Mesothelial cell of epicardium (in vitro differentiated cells): ENCODE measurements around the gene OLIG2. TPM values are rescaled to one million over a fixed set of nuclear protein-coding genes. Genes with fewer than 3 reads are reported as not detected.

Source experiments
- DNase-seq, 2 experiments: peaks; one replicate each; pipeline ENCODE4 v3.0.0; 2021; ENCODE audit warnings: low spot score in 2 of 2; ENCODE audit not compliant: unreplicated experiment in 2 of 2
- H3K27ac Mint-ChIP-seq: 2 replicates; pipeline ENCODE4 v1.8.0; 2021; ENCODE audit warnings: mixed read lengths
- H3K27me3 Mint-ChIP-seq: 2 replicates; pipeline ENCODE4 v1.8.0; 2021; ENCODE audit warnings: low read depth, mixed read lengths
- H3K36me3 Mint-ChIP-seq: 2 replicates; pipeline ENCODE4 v1.8.0; 2021; ENCODE audit warnings: mixed read lengths
- H3K4me1 Mint-ChIP-seq: 2 replicates; pipeline ENCODE4 v1.8.0; 2021; ENCODE audit warnings: mixed read lengths
- H3K4me3 Mint-ChIP-seq: 2 replicates; pipeline ENCODE4 v1.8.0; 2021; ENCODE audit warnings: mild to moderate bottlenecking, moderate library complexity, mixed read lengths
- H3K9me3 Mint-ChIP-seq: 2 replicates; pipeline ENCODE4 v1.8.0; 2021; ENCODE audit warnings: mixed read lengths
- total RNA-seq: library from RNA; stranded (reverse); gene quantifications from 3 replicates; pipeline ENCODE4 v1.2.1, GENCODE V29; 2021
- TF ChIP-seq, protein P1 (sequence below): fragments of 200-600 bp; sonication (generic); IDR thresholded peaks from one replicate; pipeline ENCODE4 v1.5.0; 2021; ENCODE audit warnings: antibody characterized with exemption; ENCODE audit not compliant: unreplicated experiment

OLIG2 gene
- total RNA-seq, 1 donor from 2014 or later = 0.38 TPM

DNA sequence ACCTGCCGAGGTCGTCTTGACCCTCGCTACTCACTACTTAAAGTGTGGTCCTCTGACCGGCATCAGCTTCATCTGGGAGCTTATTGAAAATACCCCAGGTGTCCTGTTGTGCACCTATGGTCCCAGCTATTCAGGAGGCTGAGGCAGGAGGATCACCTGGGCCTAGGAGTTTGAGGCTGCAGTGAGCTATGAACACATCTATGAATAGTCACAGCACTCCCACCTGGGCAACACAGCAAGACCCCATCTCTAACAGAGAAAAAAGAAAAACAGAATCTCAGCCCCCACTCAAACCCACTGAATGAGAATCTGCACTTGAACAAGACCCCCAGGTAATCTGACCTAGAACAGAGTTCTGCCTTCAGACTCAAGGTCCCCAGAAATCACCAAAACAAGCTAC, 35.5 kb downstream of the OLIG2 start:
- H3K4me3 Mint-ChIP-seq = no peak overlapping the region
- TF ChIP-seq, protein P1, sequence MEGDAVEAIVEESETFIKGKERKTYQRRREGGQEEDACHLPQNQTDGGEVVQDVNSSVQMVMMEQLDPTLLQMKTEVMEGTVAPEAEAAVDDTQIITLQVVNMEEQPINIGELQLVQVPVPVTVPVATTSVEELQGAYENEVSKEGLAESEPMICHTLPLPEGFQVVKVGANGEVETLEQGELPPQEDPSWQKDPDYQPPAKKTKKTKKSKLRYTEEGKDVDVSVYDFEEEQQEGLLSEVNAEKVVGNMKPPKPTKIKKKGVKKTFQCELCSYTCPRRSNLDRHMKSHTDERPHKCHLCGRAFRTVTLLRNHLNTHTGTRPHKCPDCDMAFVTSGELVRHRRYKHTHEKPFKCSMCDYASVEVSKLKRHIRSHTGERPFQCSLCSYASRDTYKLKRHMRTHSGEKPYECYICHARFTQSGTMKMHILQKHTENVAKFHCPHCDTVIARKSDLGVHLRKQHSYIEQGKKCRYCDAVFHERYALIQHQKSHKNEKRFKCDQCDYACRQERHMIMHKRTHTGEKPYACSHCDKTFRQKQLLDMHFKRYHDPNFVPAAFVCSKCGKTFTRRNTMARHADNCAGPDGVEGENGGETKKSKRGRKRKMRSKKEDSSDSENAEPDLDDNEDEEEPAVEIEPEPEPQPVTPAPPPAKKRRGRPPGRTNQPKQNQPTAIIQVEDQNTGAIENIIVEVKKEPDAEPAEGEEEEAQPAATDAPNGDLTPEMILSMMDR = no peak
- no peaks in the 10 kb centered on the region for H3K36me3 Mint-ChIP-seq
- H3K9me3 Mint-ChIP-seq = no peaks in the 10 kb centered on the region
- H3K27me3 Mint-ChIP-seq = peaks cover 85% of the 10 kb centered on the region
- H3K27ac Mint-ChIP-seq = no peak overlapping the region
- no peaks in the 10 kb centered on the region for H3K4me1 Mint-ChIP-seq
- no peak for DNase-seq

DNA sequence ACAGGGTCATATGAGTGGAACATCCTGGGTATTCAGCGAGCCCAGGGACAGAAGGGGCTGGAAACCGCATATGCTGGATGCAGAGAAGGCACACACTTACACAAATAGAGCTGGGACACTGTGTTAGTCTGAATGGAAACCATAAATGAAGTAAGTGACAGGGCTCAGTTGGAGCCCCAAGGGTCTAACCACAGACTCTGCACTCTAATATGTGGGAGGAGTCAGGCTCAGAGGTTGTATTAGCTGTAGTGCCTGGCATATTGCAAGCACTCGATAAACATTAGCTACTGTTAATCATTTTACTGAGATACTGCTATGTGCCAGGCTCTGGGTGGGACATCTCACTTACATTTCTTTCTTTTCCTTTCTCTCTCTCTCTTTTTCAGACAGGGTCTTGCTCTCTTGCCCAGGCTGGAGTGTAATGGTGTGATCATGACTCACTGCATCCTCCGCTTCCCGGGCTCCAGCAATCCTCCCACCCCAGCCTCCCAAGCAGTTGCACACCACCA, 37.7 kb downstream of the OLIG2 start:
- H3K36me3 Mint-ChIP-seq = no peaks in the 10 kb centered on the region
- H3K27ac Mint-ChIP-seq = no peak overlapping the region
- DNase-seq = no peak
- no peak overlapping the region for H3K4me3 Mint-ChIP-seq
- no peaks in the 10 kb centered on the region for H3K4me1 Mint-ChIP-seq
- no peaks in the 10 kb centered on the region for H3K9me3 Mint-ChIP-seq
- peaks cover 96% of the 10 kb centered on the region for H3K27me3 Mint-ChIP-seq
- TF ChIP-seq, protein P1 = no peak

DNA sequence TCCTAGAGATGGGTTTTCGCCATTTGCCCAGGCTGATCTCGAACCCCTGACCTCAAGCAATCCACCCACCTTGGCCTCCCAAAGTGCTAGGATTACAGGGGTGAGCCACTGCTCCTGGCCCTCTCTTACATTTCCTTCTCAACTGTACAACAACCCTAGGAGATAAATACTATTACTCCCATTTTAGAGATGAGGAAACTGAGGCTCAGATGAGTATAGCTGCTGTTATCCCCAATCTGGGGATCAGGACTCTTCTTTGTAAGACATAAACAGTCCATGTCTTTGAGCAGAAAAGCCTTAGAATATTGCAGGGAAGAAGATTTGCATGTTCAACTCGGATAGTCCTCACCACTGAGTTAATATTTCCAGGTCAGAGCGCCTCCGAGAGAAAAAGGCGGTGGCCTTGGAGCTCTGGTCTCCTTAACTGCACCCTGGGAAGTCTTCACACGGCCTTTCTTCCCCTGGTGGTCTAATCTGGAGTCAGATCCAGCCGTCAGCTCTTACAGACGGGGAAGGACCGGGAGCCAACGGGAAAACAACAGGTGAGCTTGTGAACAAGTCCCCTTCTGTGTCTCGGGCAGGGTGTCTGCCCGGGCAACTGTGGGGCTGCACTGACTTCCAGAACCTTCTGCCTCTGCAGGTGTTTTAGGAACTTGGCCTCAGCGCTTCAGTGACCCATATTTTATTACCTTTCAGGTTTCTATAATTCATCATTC, 38.3 kb downstream of the OLIG2 start:
- no peaks in the 10 kb centered on the region for H3K4me1 Mint-ChIP-seq
- H3K36me3 Mint-ChIP-seq = no peaks in the 10 kb centered on the region
- H3K9me3 Mint-ChIP-seq = no peaks in the 10 kb centered on the region
- TF ChIP-seq, protein P1 = no peak
- no peak for DNase-seq
- H3K4me3 Mint-ChIP-seq = no peak overlapping the region
- no peak overlapping the region for H3K27ac Mint-ChIP-seq
- H3K27me3 Mint-ChIP-seq = peaks cover 97% of the 10 kb centered on the region

DNA sequence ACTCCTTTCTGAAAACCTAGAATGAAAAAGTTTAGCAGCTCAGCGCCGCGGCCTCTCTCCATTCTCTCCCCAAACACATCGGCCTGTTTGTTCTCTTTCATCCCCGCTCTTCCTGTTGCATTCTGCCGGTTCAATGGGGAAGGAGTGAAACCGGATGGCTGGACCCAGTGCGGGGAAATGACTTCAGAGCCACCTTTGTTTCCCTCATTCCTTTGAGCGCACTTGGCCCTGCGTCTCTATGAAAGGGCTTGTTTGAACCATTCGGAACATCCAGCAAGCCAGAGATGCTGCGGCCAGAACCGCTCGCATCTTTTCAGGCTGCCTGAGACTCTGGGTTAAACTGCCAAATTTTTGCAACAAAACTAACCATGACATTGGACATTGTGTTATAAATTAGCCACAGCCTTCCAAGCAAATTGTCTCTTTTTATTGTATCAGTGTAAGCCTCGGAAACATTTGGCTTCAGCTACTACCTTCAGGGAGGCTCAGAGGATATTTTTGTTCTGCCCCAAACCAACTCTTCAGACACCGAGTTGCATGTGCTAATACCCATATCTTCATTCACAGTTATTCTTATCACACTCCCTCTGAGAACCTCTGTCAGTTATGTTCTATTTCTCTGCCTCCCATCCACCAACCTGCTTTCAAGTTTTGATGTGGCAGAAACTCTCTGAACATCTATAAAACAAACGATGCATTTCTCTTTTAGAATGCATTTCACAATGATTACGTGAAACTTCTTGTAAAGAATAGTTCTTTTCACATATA, 39.1 kb downstream of the OLIG2 start:
- no peak for DNase-seq
- TF ChIP-seq, protein P1 = no peak
- Mint-ChIP-seq H3K4me1 (no peaks in the 10 kb centered on the region), H3K9me3 (no peaks in the 10 kb centered on the region), H3K27ac (no peak overlapping the region), H3K27me3 (peaks cover 97% of the 10 kb centered on the region), H3K36me3 (no peaks in the 10 kb centered on the region), H3K4me3 (no peak overlapping the region)

DNA sequence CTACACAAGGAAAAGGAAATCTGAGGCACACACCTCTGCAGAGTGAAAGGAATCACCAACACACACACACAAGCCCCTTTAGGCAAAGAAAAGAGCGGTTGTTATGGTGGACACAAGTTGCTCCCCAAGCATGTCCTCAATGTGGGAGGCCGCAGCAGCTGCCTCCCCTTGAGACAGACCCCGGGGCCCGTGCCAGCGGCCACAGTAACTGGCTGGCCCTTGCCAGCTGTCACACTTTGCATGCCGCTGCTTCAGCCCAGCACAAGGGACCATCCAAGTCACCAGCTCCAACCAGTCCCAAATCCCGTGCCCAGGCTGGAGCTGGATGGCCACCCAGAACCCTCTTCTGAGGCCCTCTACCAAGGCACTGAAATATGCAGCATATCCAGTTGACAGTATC, 41.3 kb downstream of the OLIG2 start:
- TF ChIP-seq, protein P1 = no peak
- no peaks in the 10 kb centered on the region for H3K9me3 Mint-ChIP-seq
- no peak for DNase-seq
- no peaks in the 10 kb centered on the region for H3K36me3 Mint-ChIP-seq
- no peak overlapping the region for H3K27ac Mint-ChIP-seq
- peaks cover 92% of the 10 kb centered on the region for H3K27me3 Mint-ChIP-seq
- no peak overlapping the region for H3K4me3 Mint-ChIP-seq
- H3K4me1 Mint-ChIP-seq = peaks cover 11% of the 10 kb centered on the region
